ENCODE data around the gene HOXA7.
A peak's percentile ranks its signal among the peaks of the same experiment; 100 is the strongest.

The HOXA7 gene

GRCh38 chr7:27137640-27138315, 18.7 kb downstream of the HOXA7 start:
- CTCF ChIA-PET: interaction anchor here (0.6 to 0.7 kb wide), 3 partner anchors 25 to 1244 kb away, joined by 3 read pairs; no protein-coding TSS in a partner anchor
- Histone ChIP-seq H3K4me1 (ENCODE audit: control insufficient read depth, insufficient read depth, low read length) (peaks cover 47% of the 10 kb centered on the region), H3K36me3 (ENCODE audit: control insufficient read depth in 2 of 2, insufficient read depth in 1 of 2, low read length in 2 of 2) (peaks cover 0 to 27% of the 10 kb centered on the region in 2 experiments; a peak in 1 of 3 replicates), H3K9me3 (ENCODE audit: control insufficient read depth, insufficient read depth, low read depth, low read length) (no peaks in the 10 kb centered on the region), H3K4me3 (ENCODE audit: low read depth, low read length) (no peak overlapping the region), H3K27ac (ENCODE audit: extremely low read depth, low read depth, low read length) (peak overlapping the region; percentile 84; the same call in 1 of the 2 replicates)
- TF ChIP-seq ZNF10 (tag by site-specific recombination; IDR thresholded peaks at IDR 0.05) (peak; percentile 58; the same call in 1 of the 2 replicates), ZBTB20 (tag by site-specific recombination; IDR thresholded peaks at IDR 0.05) (peak; percentile 61), IKZF3 (tag by site-specific recombination; IDR thresholded peaks at IDR 0.05) (no peak), ZNF600 (tag by site-specific recombination; IDR thresholded peaks at IDR 0.05) (peak; percentile 73; the same call in 1 of the 2 replicates), PRDM1 (tag by site-specific recombination; IDR thresholded peaks at IDR 0.05) (no peak), SCRT2 (tag by site-specific recombination; IDR thresholded peaks at IDR 0.05) (0 out of 2 replicates have a peak, but pooled peaks have one; percentile 35)
- TF ChIP-seq, protein P1, sequence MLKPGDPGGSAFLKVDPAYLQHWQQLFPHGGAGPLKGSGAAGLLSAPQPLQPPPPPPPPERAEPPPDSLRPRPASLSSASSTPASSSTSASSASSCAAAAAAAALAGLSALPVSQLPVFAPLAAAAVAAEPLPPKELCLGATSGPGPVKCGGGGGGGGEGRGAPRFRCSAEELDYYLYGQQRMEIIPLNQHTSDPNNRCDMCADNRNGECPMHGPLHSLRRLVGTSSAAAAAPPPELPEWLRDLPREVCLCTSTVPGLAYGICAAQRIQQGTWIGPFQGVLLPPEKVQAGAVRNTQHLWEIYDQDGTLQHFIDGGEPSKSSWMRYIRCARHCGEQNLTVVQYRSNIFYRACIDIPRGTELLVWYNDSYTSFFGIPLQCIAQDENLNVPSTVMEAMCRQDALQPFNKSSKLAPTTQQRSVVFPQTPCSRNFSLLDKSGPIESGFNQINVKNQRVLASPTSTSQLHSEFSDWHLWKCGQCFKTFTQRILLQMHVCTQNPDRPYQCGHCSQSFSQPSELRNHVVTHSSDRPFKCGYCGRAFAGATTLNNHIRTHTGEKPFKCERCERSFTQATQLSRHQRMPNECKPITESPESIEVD (tag by site-specific recombination; IDR thresholded peaks at IDR 0.05): peak; percentile 91
- POLR2A ChIA-PET: no interaction called here

DNA sequence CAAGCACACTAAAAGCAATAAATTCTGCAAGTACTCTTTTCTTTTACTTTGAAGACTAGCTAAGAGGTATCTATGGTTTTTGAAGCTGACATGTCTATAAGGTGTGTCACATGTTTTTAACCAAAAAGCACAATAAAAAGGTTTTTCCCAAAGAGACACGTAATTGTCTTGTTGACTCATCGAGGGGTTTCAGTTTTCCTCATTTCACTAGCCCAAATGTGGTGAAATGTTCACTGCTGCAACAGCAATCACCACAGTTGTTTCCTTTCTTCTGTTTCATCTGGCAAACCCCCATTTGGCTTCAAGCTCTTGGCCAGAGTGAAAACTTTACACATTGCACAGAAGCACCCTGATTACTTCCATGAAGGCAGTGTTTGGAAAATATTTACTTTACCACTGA, 22.1 kb downstream of the HOXA7 start:
- CTCF ChIA-PET: interaction anchor here (0.6 to 1.9 kb wide), 8 partner anchors 9 to 1242 kb away, joined by 3 to 7 read pairs (median 4); partner anchors contain the start of gene HOXA5
- peaks cover 0 to 4% of the 10 kb centered on the region in 2 experiments; a peak in 1 of 3 replicates for H3K36me3 ChIP-seq (ENCODE audit: control insufficient read depth in 2 of 2, insufficient read depth in 1 of 2, low read length in 2 of 2)
- POLR2A ChIA-PET: interaction anchor here (1.4 kb wide), 1 partner anchor 9 kb away, joined by 3 read pairs; the partner anchor contains the start of gene HOXA5
- H3K4me1 ChIP-seq (ENCODE audit: control insufficient read depth, insufficient read depth, low read length): peaks cover 62% of the 10 kb centered on the region
- no peaks in the 10 kb centered on the region for H3K9me3 ChIP-seq (ENCODE audit: control insufficient read depth, insufficient read depth, low read depth, low read length)
- no peak overlapping the region for H3K4me3 ChIP-seq (ENCODE audit: low read depth, low read length)
- H3K27ac ChIP-seq (ENCODE audit: extremely low read depth, low read depth, low read length): peak overlapping the region; percentile 56; the same call in 1 of the 2 replicates
- TF ChIP-seq SP2 (tag by site-specific recombination; IDR thresholded peaks at IDR 0.05) (no peak), PRDM4 (tag by site-specific recombination; IDR thresholded peaks at IDR 0.05) (peak; percentile 60), OSR2 (tag by site-specific recombination; IDR thresholded peaks at IDR 0.05) (peak; percentile 76), INSM2 (tag by site-specific recombination; IDR thresholded peaks at IDR 0.05) (peak; percentile 76; the same call in 1 of the 2 replicates), ZEB2 (tag by site-specific recombination; IDR thresholded peaks at IDR 0.05) (peak; percentile 88), ZNF248 (tag by site-specific recombination; IDR thresholded peaks at IDR 0.05) (no peak), ZBTB48 (tag by site-specific recombination; IDR thresholded peaks at IDR 0.05) (no peak), IKZF3 (tag by site-specific recombination; IDR thresholded peaks at IDR 0.05) (peak; percentile 74), PRDM1 (tag by site-specific recombination; IDR thresholded peaks at IDR 0.05) (peak; percentile 57), ZNF639 (tag by site-specific recombination; IDR thresholded peaks at IDR 0.05) (0 out of 2 replicates have a peak, but pooled peaks have one; percentile 41), ZNF610 (tag by site-specific recombination; IDR thresholded peaks at IDR 0.05; ENCODE audit: borderline replicate concordance) (no peak), ZNF391 (tag by site-specific recombination; IDR thresholded peaks at IDR 0.05; ENCODE audit: borderline replicate concordance, low read depth) (0 out of 2 replicates have a peak, but pooled peaks have one; percentile 18), ZNF324 (tag by site-specific recombination; IDR thresholded peaks at IDR 0.05) (no peak), ZBTB21 (tag by site-specific recombination; IDR thresholded peaks at IDR 0.05) (0 out of 2 replicates have a peak, but pooled peaks have one; percentile 38), ZBTB17 (tag by site-specific recombination; IDR thresholded peaks at IDR 0.05) (0 out of 2 replicates have a peak, but pooled peaks have one; percentile 64), GFI1B (tag by site-specific recombination; IDR thresholded peaks at IDR 0.05) (peak; percentile 68; the same call in 1 of the 2 replicates), SP7 (tag by site-specific recombination; IDR thresholded peaks at IDR 0.05) (peak; percentile 54; the same call in 1 of the 2 replicates), ZNF366 (tag by site-specific recombination; conservative IDR thresholded peaks at IDR 0.05) (peak; percentile 66), FEZF1 (tag by site-specific recombination; IDR thresholded peaks at IDR 0.05) (peak; percentile 92), KLF10 (tag by site-specific recombination; IDR thresholded peaks at IDR 0.05) (peak; percentile 35)
- TF ChIP-seq, protein P1 (tag by site-specific recombination; IDR thresholded peaks at IDR 0.05): peak; percentile 99
